Measurements from ENCODE around the gene LRP6.

DNA sequence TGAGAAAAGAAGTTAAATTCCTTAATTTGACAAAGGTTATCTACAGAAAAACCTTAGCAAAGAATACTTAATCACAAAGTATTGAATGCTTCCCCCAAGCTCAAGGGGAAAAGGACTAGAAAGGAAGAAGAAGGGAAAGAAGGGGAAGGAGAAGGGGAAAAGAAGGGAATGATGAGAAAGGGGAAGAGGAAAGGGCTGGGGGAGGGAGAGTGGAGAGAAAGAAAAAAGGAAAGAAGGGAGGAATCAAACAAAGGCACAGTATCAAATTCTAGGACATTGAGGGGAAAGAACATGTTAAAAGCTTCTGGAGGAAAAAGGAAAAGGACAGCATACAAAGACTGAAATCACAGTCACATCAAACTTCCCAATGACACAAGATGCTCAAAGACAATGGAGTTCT is 125.8 kb downstream of the LRP6 start:
- TF ChIP-seq SIX5 (IDR thresholded peaks at IDR 0.05; ENCODE audit: low read depth, low read length, severe bottlenecking): no peak
- TF ChIP-seq, protein P1, sequence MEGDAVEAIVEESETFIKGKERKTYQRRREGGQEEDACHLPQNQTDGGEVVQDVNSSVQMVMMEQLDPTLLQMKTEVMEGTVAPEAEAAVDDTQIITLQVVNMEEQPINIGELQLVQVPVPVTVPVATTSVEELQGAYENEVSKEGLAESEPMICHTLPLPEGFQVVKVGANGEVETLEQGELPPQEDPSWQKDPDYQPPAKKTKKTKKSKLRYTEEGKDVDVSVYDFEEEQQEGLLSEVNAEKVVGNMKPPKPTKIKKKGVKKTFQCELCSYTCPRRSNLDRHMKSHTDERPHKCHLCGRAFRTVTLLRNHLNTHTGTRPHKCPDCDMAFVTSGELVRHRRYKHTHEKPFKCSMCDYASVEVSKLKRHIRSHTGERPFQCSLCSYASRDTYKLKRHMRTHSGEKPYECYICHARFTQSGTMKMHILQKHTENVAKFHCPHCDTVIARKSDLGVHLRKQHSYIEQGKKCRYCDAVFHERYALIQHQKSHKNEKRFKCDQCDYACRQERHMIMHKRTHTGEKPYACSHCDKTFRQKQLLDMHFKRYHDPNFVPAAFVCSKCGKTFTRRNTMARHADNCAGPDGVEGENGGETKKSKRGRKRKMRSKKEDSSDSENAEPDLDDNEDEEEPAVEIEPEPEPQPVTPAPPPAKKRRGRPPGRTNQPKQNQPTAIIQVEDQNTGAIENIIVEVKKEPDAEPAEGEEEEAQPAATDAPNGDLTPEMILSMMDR (IDR thresholded peaks at IDR 0.05 in 2 of 3, conservative IDR thresholded peaks at IDR 0.05 in 1 of 3; ENCODE audit: control insufficient read depth in 2 of 3, extremely low read depth in 1 of 3, insufficient read depth in 1 of 3, low read depth in 3 of 3, low read length in 3 of 3): no peak
- no peak for TF ChIP-seq ZNF207 (IDR thresholded peaks at IDR 0.05; ENCODE audit: borderline replicate concordance)
- TF ChIP-seq EZH2 (IDR thresholded peaks at IDR 0.05; ENCODE audit: borderline replicate concordance, control insufficient read depth, low read depth, low read length): no peak
- TF ChIP-seq MAX (IDR thresholded peaks at IDR 0.05; ENCODE audit: low read depth, low read length): no peak

Data from GM12878 (cell line).